Esophagus muscularis mucosa (tissue), 4 donors: ENCODE results near the gene NOP56.

Experiments used
- CTCF ChIP-seq, 3 experiments: fragments of 200-600 bp in 2 of 3; fragments of 450-650 bp in 1 of 3; sonication (generic) in 2 of 3; IDR thresholded peaks; one replicate each; pipeline ENCODE4 v1.5.1; 2017 to 2019; ENCODE audit warnings: antibody characterized with exemption in 3 of 3, mild to moderate bottlenecking in 2 of 3, moderate library complexity in 1 of 3
- EP300 ChIP-seq: sonication (generic); formaldehyde crosslinking; IDR thresholded peaks from one replicate; pipeline ENCODE4 v1.6.1; 2017; ENCODE audit warnings: antibody characterized with exemption
- POLR2A ChIP-seq: fragments of 450-650 bp; IDR thresholded peaks from one replicate; pipeline ENCODE4 v1.6.1; 2017; ENCODE audit warnings: antibody characterized with exemption, moderate library complexity, mild to moderate bottlenecking, low read depth

DNA sequence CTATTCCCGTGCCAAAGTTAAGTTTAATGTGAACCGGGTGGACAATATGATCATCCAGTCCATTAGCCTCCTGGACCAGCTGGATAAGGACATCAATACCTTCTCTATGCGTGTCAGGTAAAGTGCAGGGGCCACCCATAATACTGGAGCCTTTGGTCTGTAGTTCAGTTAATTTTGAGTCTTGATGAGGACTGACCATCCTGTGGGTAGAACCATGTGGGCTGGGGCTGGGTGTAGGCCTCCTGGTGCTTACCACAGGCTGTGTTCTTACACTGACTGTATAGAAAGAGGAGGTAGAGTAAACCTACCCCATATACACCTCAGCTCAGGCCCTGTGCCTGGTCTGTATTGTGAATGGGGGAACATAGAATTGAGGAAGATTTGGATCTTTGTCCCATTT, 2.4 kb downstream of the NOP56 start:
- no peak for TF ChIP-seq CTCF (IDR thresholded peaks at IDR 0.05)
- no peak for TF ChIP-seq POLR2A
- no peak for TF ChIP-seq EP300
